OCI-LY7 (cell line): ENCODE data around the gene PHF21B.

Experiments
- CTCF ChIP-seq: fragments of 200-600 bp; sonication (generic); conservative IDR thresholded peaks from 2 replicates; pipeline ENCODE4 v1.5.1; 2014; ENCODE audit warnings: mild to moderate bottlenecking, antibody characterized with exemption, low read length, moderate library complexity, mixed read lengths
- EZH2phosphoT487 ChIP-seq: fragments of 200-600 bp; sonication (generic); IDR thresholded peaks from 2 replicates; pipeline ENCODE4 v1.6.1; 2018; ENCODE audit warnings: low read depth, borderline replicate concordance, mild to moderate bottlenecking, mixed run types, antibody characterized with exemption, low read length, moderate library complexity, mixed read lengths

- TF ChIP-seq CTCF (no peak), EZH2phosphoT487 (no peak)
These were observed 35.4 kb upstream of the PHF21B start for GRCh38 chr22:45045208-45045607.
